ENCODE measurements around the gene ESR1. TPM values are rescaled to one million over a fixed set of nuclear protein-coding genes. Genes with fewer than 3 reads are reported as not detected.

Gene ESR1
- total and polyA plus RNA-seq, 12 donors: 0.28 to 9.4 (median 3.8) TPM

- H3K36me3 ChIP-seq (replicated peaks in 1 of 2): peaks cover 0 to 7% of the 10 kb centered on the region in 2 donors
- WGBS, 4 donors: 67 to 75% (median 73%) methylated on average over 5 of the region's 5 CpGs
- no peak for TF ChIP-seq CTCF (IDR thresholded peaks at IDR 0.05)
- TF ChIP-seq POLR2A (IDR thresholded peaks at IDR 0.05): no peak
- no peak for DNase-seq
- intact Hi-C loops (cut with DNase I): loop anchor here in 1 of 2 donors (10.0 kb wide), 1 partner anchor 48 kb away; no protein-coding TSS in a partner anchor
- peaks cover 0 to 4% (median 0%) of the 10 kb centered on the region in 3 donors for H3K9me3 ChIP-seq (replicated peaks in 1 of 3)
- no peak overlapping the region for H3K27ac ChIP-seq
- H3K4me3 ChIP-seq: no peak overlapping the region
- peaks cover 0 to 4% of the 10 kb centered on the region in 2 donors for H3K4me1 ChIP-seq (replicated peaks in 1 of 2)
- H3K27me3 ChIP-seq: no peaks in the 10 kb centered on the region
Measured at GRCh38 chr6:152166897-152167296, 359.4 kb downstream of the ESR1 start.

- Histone ChIP-seq H3K4me1 (replicated peaks in 1 of 2) (peaks cover 7 to 14% of the 10 kb centered on the region in 2 donors), H3K4me3 (no peak overlapping the region), H3K27ac (no peak overlapping the region), H3K27me3 (no peaks in the 10 kb centered on the region), H3K9me3 (replicated peaks in 1 of 3) (peaks cover 0 to 4% (median 0%) of the 10 kb centered on the region in 3 donors), H3K36me3 (replicated peaks in 1 of 2) (peaks cover 0 to 7% of the 10 kb centered on the region in 2 donors)
- DNase-seq: no peak
- 81 to 87% (median 84%) methylated on average over 13 of the region's 13 CpGs for WGBS, 4 donors
- intact Hi-C loops (cut with DNase I): loop anchor here in 1 of 2 donors (10.0 kb wide), 1 partner anchor 47 kb away; no protein-coding TSS in a partner anchor
- TF ChIP-seq POLR2A (IDR thresholded peaks at IDR 0.05) (no peak), CTCF (IDR thresholded peaks at IDR 0.05) (no peak)
Measured at GRCh38 chr6:152167641-152168603, 360.4 kb downstream of the ESR1 start.

GRCh38 chr6:152170313-152170701, 362.8 kb downstream of the ESR1 start:
- no peak overlapping the region for H3K4me3 ChIP-seq
- intact Hi-C loops (cut with DNase I): no loop called here
- WGBS, 4 donors: 90 to 93% (median 91%) methylated on average over 4 of the region's 4 CpGs

More at GRCh38 chr6:152170313-152170701, 362.8 kb downstream of the ESR1 start:
- H3K9me3 ChIP-seq (replicated peaks in 1 of 3): peaks cover 0 to 4% (median 0%) of the 10 kb centered on the region in 3 donors
- peak overlapping the region in 3 of 5 donors; percentile 71 to 80 (median 75) for H3K27ac ChIP-seq
- H3K27me3 ChIP-seq: no peaks in the 10 kb centered on the region
- H3K36me3 ChIP-seq (replicated peaks in 1 of 2): peaks cover 0 to 17% of the 10 kb centered on the region in 2 donors
- TF ChIP-seq CTCF (IDR thresholded peaks at IDR 0.05) (no peak), POLR2A (IDR thresholded peaks at IDR 0.05) (no peak)
- DNase-seq: no peak
- peaks cover 7 to 16% of the 10 kb centered on the region in 2 donors for H3K4me1 ChIP-seq (replicated peaks in 1 of 2)
